GM19193 (cell line): ENCODE results near the gene BICRA.

ENCODE experiments used
- POLR2A ChIP-seq: IDR thresholded peaks from 4 replicates; pipeline ENCODE4 v1.6.1; 2011; ENCODE audit not compliant: insufficient read depth, insufficient read length; ENCODE audit errors: extremely low read depth

BICRA gene

DNA sequence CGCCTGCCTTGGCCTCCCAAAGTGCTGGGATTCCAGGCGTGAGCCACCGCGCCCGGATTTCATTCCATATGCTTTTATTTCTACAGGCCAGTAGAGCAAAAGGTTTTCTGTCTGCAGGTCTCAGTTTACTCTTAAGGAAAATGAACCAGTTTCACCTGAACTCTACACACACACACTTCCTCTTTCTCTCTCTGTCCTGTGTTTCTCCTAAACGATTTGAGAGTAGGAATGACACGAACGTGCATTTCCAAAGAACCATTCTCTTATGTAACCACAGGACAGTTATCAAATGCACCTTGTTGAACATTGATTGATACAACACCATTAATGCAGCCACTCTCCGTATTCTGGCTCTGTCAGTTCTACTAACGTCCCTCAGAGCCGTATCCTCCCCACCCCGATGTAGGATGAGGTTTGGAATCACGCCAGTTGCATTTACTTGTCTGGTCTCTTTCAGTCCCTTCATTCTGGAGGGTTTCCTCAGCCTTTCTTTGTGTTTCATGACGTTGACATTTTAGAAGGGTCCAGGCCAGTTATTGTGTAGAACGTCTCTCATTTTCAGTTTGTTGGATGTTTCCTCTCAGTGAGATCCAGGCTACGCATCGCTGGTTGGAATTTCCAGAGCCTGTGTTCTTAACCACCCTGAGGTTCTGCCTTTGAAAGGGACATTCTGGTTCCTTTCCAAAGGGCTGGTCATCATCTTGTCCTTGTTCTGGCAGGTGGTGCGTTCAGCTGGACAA is 36.0 kb downstream of the BICRA start:
- no peak for TF ChIP-seq POLR2A

GRCh38 chr19:47646924-47647323 is 38.0 kb downstream of the BICRA start:
- TF ChIP-seq POLR2A, result no peak

GRCh38 chr19:47649588-47649987 is 40.7 kb downstream of the BICRA start:
- TF ChIP-seq POLR2A, result no peak

DNA sequence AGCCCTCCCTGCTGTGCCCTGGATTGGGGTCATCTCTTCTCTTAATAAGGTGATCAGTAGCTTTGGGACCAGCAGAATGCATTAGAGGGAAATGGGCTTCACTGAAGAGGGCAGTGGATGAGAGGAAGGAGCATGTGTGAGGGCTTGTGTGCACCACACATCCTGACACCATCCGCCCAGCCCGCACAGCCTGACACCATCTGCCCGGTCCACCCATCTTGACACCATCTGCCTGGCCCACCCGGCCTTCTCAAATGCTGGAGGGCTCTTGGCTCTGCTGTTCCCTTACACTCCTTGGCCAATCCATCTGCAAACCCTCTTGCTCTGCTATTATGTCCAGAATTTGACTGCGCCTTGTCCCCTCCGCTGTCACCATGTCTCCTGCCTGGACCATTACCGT is 41.8 kb downstream of the BICRA start:
- no peak for TF ChIP-seq POLR2A

- no peak for TF ChIP-seq POLR2A
Measured at GRCh38 chr19:47651132-47651531, 42.2 kb downstream of the BICRA start.

GRCh38 chr19:47651691-47652090 is 42.8 kb downstream of the BICRA start:
- no peak for TF ChIP-seq POLR2A

DNA sequence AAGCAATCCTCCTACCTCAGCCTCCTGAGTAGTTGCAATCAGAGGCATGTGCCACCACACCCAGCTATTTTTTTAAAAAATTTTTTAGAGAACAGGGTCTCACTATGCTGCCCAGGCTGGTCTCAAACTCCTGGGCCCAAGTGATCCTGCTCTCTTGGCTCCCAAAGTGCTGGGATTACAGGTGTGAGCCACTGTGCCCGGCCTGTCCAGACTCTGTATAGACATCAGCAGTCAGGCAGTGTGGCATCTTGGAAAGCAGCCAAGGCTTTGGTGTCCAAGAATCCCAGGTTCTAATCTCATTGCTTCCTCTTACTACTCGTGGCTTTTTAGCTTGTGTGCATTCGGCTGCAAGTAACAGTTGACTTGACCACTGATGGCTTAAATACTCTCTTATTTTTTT is 43.4 kb downstream of the BICRA start:
- no peak for TF ChIP-seq POLR2A

DNA sequence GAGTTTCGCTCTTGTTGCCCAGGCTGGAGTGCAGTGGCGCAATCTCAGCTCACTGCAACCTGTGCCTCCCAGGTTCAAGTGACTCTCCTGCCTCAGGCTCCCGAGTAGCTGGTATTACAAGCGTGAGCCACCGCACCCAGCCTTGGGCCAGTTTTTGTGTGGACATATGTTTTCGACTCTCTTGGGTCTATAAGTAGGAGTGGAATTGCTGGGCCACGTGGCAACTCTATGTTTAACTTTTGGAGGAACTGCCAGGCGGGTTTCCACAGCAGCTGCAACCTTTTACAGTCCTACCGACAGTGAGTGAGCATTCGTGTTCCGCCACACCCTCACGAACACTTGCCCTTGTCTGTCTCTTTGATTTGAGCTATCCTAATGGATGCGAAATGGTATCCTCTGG is 44.9 kb downstream of the BICRA start:
- TF ChIP-seq POLR2A, result no peak

- TF ChIP-seq POLR2A, result no peak
Measured at GRCh38 chr19:47657719-47658118, 48.8 kb downstream of the BICRA start.

DNA sequence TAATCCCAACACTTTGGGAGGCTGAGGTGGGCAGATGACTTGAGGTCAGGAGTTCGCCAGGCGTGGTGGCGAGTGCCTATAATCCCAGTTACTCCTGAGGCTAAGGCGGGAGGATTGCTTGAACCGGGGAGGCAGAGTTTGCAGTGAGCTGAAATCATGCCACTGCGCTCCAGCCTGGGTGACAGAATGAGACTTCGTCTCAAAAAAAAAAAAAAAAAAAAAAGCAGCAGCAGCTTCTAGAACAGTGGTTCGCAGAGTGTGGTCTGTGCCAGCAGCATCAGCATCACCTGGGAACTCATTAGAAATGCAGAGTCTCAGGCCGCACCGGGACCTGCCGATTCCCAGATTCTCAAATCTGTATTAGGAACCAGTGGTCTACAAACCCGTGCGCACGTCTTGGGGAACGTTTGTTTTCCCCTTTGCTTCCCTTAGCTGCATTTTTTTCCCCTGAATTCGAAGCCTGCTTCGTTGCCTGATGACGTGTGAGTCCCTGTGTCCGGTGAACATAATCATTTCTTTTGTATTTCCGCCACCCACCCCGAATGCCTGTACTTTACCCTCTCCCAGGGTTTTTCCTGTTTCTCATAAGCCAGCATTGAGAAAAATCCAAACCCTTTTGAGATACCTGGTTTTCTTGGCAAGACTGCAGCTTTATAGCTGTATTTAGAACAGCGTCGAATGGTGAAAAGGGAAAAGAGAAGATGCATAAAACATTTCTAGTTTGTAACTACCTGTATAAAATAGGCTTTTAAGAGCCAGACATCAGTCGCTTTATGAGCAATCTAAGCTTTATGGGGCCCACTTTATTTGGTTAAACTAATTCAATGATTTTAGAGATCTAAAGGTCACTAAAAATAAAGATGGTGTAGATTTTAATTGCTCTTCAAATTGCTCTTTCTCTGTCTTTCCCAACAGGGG is 49.8 kb downstream of the BICRA start:
- no peak for TF ChIP-seq POLR2A

DNA sequence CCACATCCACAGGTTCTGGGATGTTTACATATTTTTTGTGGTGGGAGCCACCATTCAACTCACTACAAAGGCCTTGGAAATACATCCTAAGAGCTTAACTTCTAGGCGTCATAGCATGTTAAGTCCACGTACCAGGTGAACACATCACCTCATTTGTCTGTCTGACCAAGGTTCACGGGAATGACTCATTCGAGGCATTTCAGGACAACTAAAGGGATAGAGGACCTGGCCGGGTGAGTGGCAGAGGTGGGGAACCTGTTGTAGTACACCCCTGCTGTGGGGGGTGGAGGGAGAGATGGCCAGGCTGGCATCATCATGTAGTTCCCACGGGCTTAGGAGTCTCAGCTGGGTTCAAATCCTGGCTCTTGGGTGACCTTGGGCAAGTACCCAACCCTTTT is 51.5 kb downstream of the BICRA start:
- TF ChIP-seq POLR2A, result no peak

DNA sequence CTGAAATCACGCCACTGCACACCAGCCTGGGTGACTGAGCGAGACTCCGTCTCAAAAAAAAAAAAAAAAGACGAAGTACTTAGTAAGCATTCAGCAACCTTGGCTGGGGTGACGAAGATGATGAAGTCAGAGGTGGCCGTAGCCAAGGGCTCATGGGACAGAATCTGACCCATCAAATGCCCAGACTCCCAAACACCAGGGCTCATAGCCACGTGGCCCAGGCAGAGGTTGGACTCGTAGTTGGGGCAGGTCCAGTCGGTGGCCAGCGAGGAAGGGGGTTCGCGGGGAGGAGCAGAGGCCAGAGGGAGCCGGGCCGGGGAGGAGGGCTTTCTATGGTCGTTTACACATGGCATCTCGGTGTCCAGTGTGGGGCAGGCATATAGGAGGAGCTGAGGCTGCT is 52.2 kb downstream of the BICRA start:
- no peak for TF ChIP-seq POLR2A

DNA sequence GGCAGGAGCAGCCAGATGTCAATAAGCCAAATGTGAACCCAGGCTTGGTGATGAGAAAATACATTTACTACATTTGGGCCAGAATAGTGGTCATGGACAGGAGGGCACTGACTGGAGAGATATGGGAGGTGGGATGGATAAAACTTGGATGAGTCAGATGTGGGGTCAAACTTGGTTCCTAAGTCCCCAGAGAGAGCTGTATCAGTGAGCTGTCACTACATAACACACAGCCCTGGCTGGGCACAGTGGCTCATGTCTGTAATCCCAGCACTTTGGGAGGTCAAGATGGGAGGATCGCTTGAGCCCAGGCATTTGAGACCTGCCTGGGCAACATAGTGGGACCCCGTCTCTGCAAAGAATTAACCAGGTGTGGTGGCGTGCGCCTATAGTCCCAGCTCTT is 52.7 kb downstream of the BICRA start:
- no peak for TF ChIP-seq POLR2A

- TF ChIP-seq POLR2A, result no peak
Measured at GRCh38 chr19:47663435-47663910, 54.5 kb downstream of the BICRA start.

DNA sequence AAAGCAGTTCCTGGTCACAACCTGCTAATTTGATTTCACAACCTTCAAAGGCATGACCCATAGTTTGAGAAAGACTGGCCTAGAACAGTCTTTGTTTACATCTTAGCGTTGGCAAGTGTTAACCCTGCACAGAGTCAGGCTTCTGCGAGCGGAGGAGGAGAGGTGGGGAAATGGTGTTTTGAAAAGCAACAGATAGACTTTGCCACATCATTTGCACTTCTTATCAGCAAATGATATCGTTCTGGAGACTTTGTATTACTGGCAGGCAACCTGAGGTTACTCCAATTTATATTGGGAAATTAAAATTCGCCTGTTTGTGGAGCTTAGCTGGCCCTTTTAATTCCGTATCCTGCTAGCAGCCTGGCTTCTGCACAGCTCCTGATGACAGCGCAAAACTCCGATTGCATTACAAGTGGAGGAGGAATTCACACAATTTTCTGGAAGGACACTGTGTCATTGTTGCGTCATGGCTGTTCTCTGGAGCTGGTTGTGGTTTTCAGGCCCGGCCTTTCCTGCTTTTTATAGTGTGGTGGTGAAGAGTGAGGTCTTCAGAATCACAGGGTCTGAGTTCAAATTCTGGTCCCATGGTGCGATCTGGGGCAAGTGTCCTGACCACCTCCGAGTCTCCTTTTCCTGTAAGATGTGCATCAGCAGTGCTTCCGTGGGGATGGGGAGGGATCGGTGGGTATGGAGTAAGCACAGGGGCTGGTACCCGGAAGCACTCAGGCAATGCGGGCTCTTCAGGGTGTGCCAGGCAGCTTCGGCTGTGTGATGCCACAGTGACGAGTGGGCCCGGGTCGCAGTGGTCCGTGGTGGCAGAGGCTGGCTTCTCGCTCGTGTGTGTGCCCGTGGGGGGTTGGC is 55.2 kb downstream of the BICRA start:
- no peak for TF ChIP-seq POLR2A

GRCh38 chr19:47670736-47671135 is 61.8 kb downstream of the BICRA start:
- TF ChIP-seq POLR2A, result no peak

GRCh38 chr19:47671499-47671898 is 62.6 kb downstream of the BICRA start:
- no peak for TF ChIP-seq POLR2A
